ENCODE data around the gene TBATA.

Gene TBATA

GRCh38 chr10:70740406-70741288 is 44.5 kb downstream of the TBATA start:
- DNase-seq = no peak

GRCh38 chr10:70738761-70739121 is 46.4 kb downstream of the TBATA start:
- DNase-seq = no peak

DNA sequence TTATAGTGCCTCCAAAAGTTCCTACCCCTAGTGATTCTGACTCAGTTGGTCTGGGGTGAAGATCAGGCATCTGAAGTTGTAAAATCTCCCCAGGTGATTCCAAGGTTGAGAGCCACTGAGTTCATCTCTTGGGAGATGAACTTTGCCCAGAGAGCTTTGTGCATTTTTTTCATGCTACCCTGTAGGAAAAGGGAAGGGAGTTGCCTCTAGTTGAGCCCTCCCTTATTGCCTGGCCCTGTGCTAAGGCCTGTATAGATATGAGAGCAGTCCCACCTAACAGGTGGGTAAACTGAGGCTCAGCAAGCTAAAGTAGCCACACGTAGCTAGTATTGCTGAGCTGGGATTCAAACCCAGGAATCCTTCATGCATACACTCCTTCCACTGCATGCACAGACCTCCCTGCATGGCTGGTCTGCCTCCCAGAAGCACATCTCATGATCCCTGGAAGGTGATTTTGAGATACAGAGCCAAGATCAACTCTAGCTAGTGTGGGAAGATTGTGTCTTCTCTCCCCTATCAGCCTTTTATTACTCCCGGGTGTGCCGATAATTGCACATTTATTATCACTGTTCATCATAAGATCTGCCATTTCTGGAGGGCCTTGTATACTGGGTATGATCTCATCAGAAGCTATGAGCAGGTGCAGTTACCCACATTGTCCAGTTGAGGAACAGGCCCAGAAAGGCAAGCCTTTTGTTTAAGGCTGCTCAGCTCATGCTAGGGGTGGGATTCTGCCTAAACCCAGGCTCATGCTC is 47.0 kb downstream of the TBATA start:
- DNase-seq = no peak

GRCh38 chr10:70737250-70737649 is 47.9 kb downstream of the TBATA start:
- no peak for DNase-seq

- no peak for DNase-seq
Observed at GRCh38 chr10:70736525-70736924, 48.7 kb downstream of the TBATA start.

DNA sequence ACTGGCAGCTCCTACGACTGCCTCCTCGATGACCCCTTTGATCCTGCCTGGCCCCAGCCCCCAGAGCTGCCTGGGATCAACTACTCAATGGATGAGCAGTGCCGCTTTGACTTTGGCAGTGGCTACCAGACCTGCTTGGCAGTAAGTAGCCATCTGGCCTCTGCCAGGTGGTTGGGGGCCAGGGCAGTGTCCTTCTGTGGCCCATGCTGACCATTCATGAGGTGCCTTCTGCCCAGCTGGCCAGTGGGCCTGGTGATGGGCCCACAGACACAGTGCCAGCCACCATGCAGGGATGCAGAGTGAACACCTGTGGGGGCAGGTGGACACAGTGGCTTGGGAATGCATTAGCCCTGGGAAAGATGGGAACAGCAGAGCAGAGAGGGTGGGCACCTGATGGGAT is 50.0 kb downstream of the TBATA start:
- DNase-seq = no peak

- no peak for DNase-seq
Observed at GRCh38 chr10:70733051-70733450, 52.1 kb downstream of the TBATA start.

DNA sequence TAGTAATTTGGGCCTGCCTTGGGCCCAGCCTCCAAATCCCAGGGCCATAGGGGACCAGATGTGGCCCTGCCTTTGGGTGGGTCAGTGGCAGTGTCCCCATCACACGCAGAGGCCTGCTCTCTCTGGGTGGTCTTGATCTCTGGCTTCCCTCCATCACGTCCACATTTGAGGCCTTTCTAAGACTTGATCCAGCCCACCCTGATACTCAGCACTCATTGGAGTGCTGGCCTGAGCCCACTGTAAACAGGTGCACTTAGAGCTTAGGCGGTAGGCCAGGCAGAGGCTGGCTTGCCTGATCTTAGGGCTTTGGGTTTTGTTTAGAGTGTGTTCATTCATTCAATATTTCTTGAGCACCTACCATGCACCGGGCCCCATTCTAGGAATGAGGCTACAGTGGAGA is 52.6 kb downstream of the TBATA start:
- DNase-seq = no peak

GRCh38 chr10:70730955-70731354 is 54.2 kb downstream of the TBATA start:
- no peak for DNase-seq

- no peak for DNase-seq
Observed at GRCh38 chr10:70729763-70730357, 55.3 kb downstream of the TBATA start.

GRCh38 chr10:70728328-70728727 is 56.8 kb downstream of the TBATA start:
- no peak for DNase-seq

GRCh38 chr10:70726909-70727495 is 58.2 kb downstream of the TBATA start:
- DNase-seq = no peak

GRCh38 chr10:70723771-70724170 is 61.4 kb downstream of the TBATA start:
- no peak for DNase-seq

DNA sequence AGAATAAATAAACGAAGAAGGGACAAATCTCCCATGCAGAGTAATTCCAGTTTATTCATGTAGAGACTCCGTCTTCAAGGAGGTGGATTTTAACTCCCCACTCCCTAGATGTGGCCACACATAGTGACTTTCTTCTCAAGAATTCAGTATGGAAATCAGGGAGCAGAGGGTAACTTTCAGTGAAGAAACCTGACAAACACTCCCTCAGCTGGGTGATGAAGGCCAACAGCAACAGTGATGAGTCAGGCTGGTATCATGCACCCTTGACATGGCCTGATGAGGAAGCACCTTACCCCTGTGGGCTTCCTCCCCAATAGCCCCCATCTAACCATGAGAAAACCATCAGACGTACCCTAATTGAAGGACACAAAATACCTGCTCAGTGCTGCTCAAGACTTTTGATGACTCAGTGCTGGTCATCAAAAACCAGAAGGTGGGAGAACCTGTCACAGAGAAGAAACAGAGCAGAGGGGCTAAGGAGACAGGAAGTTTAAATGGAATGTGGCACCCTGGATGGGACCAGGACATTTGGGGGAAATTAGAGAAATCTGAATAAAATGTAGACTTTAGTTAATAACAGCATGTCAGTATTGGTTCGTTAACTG is 62.3 kb downstream of the TBATA start:
- DNase-seq = no peak

All from stimulated activated CD4-positive, alpha-beta T cell treated with anti-CD3 and anti-CD28 coated beads, Interleukin-4, amount 100 ng/mL, for 24 hours (primary cell).